Adrenal gland (tissue), 5 donors: ENCODE measurements around the gene IL31RA.

Source experiments
- CTCF ChIP-seq, 6 experiments: fragments of 450-650 bp in 4 of 6; fragments of 200-600 bp in 2 of 6; sonication (generic) in 1 of 6; IDR thresholded peaks; 1 replicate in 5 of 6; 2 replicates in 1 of 6; pipeline versions ENCODE4 v1.5.1 to v1.8.0; 2016 to 2021; ENCODE audit warnings: antibody characterized with exemption in 6 of 6, mild to moderate bottlenecking in 2 of 6, moderate library complexity in 1 of 6
- POLR2A ChIP-seq, 2 donors: fragments of 450-650 bp; IDR thresholded peaks; one replicate each; pipeline ENCODE4 v1.6.1; 2017; ENCODE audit warnings: antibody characterized with exemption in 2 of 2, mild to moderate bottlenecking in 2 of 2, moderate library complexity in 1 of 2
- donor health status: DM: no; HTN: no; CAD: no.

- TF ChIP-seq CTCF (IDR thresholded peaks at IDR 0.05) (no peak), POLR2A (IDR thresholded peaks at IDR 0.05) (no peak)
Observed at GRCh38 chr5:55919625-55920024, 68.5 kb downstream of the IL31RA start.
